K562 (cell line): Measurements from ENCODE around the gene GPX5. TPM values are rescaled to one million over a fixed set of nuclear protein-coding genes. Genes with fewer than 3 reads are reported as not detected.

Experiments used
- AFF4 ChIP-seq: sonication (generic); formaldehyde crosslinking; IDR thresholded peaks from 2 replicates; pipeline ENCODE4 v1.8.0; 2023; ENCODE audit warnings: mild to moderate bottlenecking, missing genetic modification reagents
- CBFA2T2 ChIP-seq: fragments of 450-650 bp; conservative IDR thresholded peaks from 2 replicates; pipeline ENCODE4 v1.6.1; 2017; ENCODE audit warnings: mild to moderate bottlenecking
- CGGBP1 ChIP-seq: fragments of 250-450 bp; sonication (Bioruptor Pico); IDR thresholded peaks from 2 replicates; pipeline ENCODE4 v1.9.0; 2021; ENCODE audit warnings: mild to moderate bottlenecking
- CREB3 ChIP-seq: fragments of 450-650 bp; conservative IDR thresholded peaks from 2 replicates; pipeline ENCODE4 v1.6.1; 2016; ENCODE audit warnings: missing genetic modification characterization, low read depth, mild to moderate bottlenecking, missing compliant biosample characterization, moderate library complexity
- CREB5 ChIP-seq: fragments of 250-450 bp; sonication (Bioruptor Pico); IDR thresholded peaks from 2 replicates; pipeline ENCODE4 v1.5.0; 2020; ENCODE audit warnings: mild to moderate bottlenecking
- EGR1 ChIP-seq: fragments of 450-650 bp; conservative IDR thresholded peaks from 2 replicates; pipeline ENCODE4 v1.6.1; 2017; ENCODE audit warnings: mild to moderate bottlenecking
- JUND ChIP-seq, 2 experiments: IDR thresholded peaks; 2 replicates in 1 of 2; 3 replicates in 1 of 2; pipeline ENCODE4 v1.6.1; 2011; ENCODE audit warnings: borderline replicate concordance in 2 of 2, low read depth in 2 of 2, low read length in 2 of 2, improper control_type of control experiment in 1 of 2, missing biosample characterization in 1 of 2, missing genetic modification characterization in 1 of 2, missing genetic modification reagents in 1 of 2
- MAFF ChIP-seq: IDR thresholded peaks from 2 replicates; pipeline ENCODE4 v1.6.1; 2012; ENCODE audit warnings: low read length, improper control_type of control experiment
- MNT ChIP-seq, 2 experiments: fragments of 450-650 bp; conservative IDR thresholded peaks; 2 replicates each; pipeline ENCODE4 v1.6.1; 2017; ENCODE audit warnings: mild to moderate bottlenecking in 2 of 2, moderate library complexity in 2 of 2
- NFE2L1 ChIP-seq: fragments of 450-650 bp; IDR thresholded peaks from 2 replicates; pipeline ENCODE4 v1.6.1; 2016; ENCODE audit warnings: missing genetic modification characterization, low read depth, mild to moderate bottlenecking, missing compliant biosample characterization, moderate library complexity, borderline replicate concordance
- TCF3 ChIP-seq: sonication (generic); formaldehyde crosslinking; IDR thresholded peaks from 2 replicates; pipeline ENCODE4 v1.4.0; 2020; ENCODE audit warnings: mild to moderate bottlenecking, missing genetic modification reagents
- THRAP3 ChIP-seq: fragments of 450-650 bp; IDR thresholded peaks from 2 replicates; pipeline ENCODE4 v1.6.1; 2016; ENCODE audit warnings: mild to moderate bottlenecking, inconsistent platforms, borderline replicate concordance
- ZBTB9 ChIP-seq: fragments of 450-650 bp; formaldehyde crosslinking; IDR thresholded peaks from 2 replicates; pipeline ENCODE4 v1.4.0; 2020; ENCODE audit warnings: mild to moderate bottlenecking, moderate library complexity
- ZFX ChIP-seq: sonication (generic); formaldehyde crosslinking; IDR thresholded peaks from 2 replicates; pipeline ENCODE4 v1.8.0; 2022; ENCODE audit warnings: mild to moderate bottlenecking, missing genetic modification reagents, moderate library complexity
- ZNF282 ChIP-seq: sonication (generic); formaldehyde crosslinking; IDR thresholded peaks from 2 replicates; pipeline ENCODE4 v1.8.1; 2023; ENCODE audit warnings: missing genetic modification reagents
- polyA plus RNA-seq, 8 experiments: library from polyadenylated mRNA; depleted of rRNA in 4 of 8; stranded (reverse) in 5 of 8; unstranded in 3 of 8; fragments of >200 nt; fragmentation: Nextera tagmentation in 2 of 8; fragmentation: Illumina TruSeq in 1 of 8; extraction: Ambion mirVana in 2 of 8; extraction: Trizol in 1 of 8; gene quantifications; 2 replicates each; pipeline versions ENCODE4 v1.2.1 to v1.2.3, GENCODE V29; 2011 to 2014; ENCODE audit warnings: inconsistent platforms in 1 of 8, missing spikeins in 1 of 8
- total RNA-seq, 7 experiments: library from RNA; depleted of rRNA in 6 of 7; stranded (reverse); fragments of >200 nt in 6 of 7; fragmentation: Illumina TruSeq in 2 of 7; extraction: Trizol in 2 of 7; gene quantifications; 2 replicates each; pipeline versions ENCODE4 v1.2.1 to v1.2.3, GENCODE V29; 2011 to 2021; ENCODE audit warnings: low replicate concordance in 1 of 7

The GPX5 gene
- total and polyA plus RNA-seq, 9 of the 15 experiments (the other 6 are each of a cell fraction or from before 2014, with no cell fraction given), result 0.07 to 0.18 (median 0.15) TPM; not detected in 6

- TF ChIP-seq CREB5 (CRISPR knock-in tag) (peak; percentile 81; the same call in 1 of the 2 replicates), CGGBP1 (CRISPR knock-in tag) (0 out of 2 replicates have a peak, but pooled peaks have one; percentile 19), TCF3 (peak; percentile 71), CBFA2T2 (peak; percentile 51), AFF4 (CRISPR knock-in tag) (0 out of 2 replicates have a peak, but pooled peaks have one; percentile 28), MNT (conservative IDR thresholded peaks at IDR 0.05) (0 out of 4 replicates have a peak, but pooled peaks of 1 of the 2 experiments have one; percentile 14), JUND (IDR thresholded peaks at IDR 0.05; ENCODE audit: borderline replicate concordance, low read depth, low read length) (peak; percentile 37; the same call in 1 of the 2 replicates), JUND (tag; IDR thresholded peaks at IDR 0.05; ENCODE audit: borderline replicate concordance, low read depth, low read length) (peak; percentile 56; the same call in 2 of the 3 replicates), THRAP3 (no peak), ZNF282 (no peak), EGR1 (no peak), CREB3 (tag) (peak; percentile 97), ZBTB9 (CRISPR knock-in tag) (peak; percentile 82), ZFX (CRISPR knock-in tag) (peak; percentile 17; the same call in 1 of the 2 replicates), NFE2L1 (peak; percentile 45; the same call in 1 of the 2 replicates), MAFF (no peak)
Measured at GRCh38 chr6:28486988-28487742, 38.5 kb upstream of the GPX5 start (continued).
